DOHH2 (cell line): Measurements from ENCODE around the gene SV2C.

ENCODE experiments used
- EZH2phosphoT487 ChIP-seq: fragments of 200-600 bp; sonication (generic); IDR thresholded peaks from 2 replicates; pipeline ENCODE4 v1.6.1; 2017; ENCODE audit warnings: borderline replicate concordance, mild to moderate bottlenecking, antibody characterized with exemption, low read length, moderate library complexity, mixed read lengths
- TF ChIP-seq, protein P1 (sequence below): fragments of 200-600 bp; sonication (generic); IDR thresholded peaks from one replicate; pipeline ENCODE4 v1.5.1; 2014; ENCODE audit warnings: antibody characterized with exemption, mild to moderate bottlenecking, low read depth, low read length; ENCODE audit not compliant: poor library complexity, severe bottlenecking

DNA sequence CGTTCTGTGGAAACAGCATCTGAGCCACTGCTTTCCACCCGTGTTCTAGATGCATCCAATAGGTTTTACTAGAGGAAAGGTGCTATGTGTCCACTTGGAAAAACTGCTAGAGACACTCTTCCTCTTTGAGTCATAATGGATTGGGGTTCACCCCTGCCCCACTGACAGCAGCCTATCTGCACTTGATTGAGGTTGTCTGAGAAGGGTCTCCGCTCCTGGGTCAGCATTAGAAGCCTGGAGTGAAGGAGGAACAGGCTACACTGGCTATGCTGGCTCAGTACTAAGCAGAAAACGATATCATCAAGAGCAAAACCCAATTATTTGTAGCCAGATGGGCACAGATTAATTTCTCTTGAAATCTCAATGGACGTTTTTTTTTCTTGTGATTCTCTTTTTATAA lies 167.3 kb downstream of the SV2C start:
- TF ChIP-seq, protein P1, sequence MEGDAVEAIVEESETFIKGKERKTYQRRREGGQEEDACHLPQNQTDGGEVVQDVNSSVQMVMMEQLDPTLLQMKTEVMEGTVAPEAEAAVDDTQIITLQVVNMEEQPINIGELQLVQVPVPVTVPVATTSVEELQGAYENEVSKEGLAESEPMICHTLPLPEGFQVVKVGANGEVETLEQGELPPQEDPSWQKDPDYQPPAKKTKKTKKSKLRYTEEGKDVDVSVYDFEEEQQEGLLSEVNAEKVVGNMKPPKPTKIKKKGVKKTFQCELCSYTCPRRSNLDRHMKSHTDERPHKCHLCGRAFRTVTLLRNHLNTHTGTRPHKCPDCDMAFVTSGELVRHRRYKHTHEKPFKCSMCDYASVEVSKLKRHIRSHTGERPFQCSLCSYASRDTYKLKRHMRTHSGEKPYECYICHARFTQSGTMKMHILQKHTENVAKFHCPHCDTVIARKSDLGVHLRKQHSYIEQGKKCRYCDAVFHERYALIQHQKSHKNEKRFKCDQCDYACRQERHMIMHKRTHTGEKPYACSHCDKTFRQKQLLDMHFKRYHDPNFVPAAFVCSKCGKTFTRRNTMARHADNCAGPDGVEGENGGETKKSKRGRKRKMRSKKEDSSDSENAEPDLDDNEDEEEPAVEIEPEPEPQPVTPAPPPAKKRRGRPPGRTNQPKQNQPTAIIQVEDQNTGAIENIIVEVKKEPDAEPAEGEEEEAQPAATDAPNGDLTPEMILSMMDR, result no peak
- TF ChIP-seq EZH2phosphoT487, result no peak
